Activated CD8-positive, alpha-beta T cell treated with anti-CD3 and anti-CD28 coated beads for 36 hours (primary cell): Measurements from ENCODE around the gene TMEM212. TPM values are rescaled to one million over a fixed set of nuclear protein-coding genes. Genes with fewer than 3 reads are reported as not detected.
"Not testable (repeated sequence)": the region's sequence is repeated elsewhere in the genome, so short reads cannot be mapped to it uniquely, and the experiment has no call there.

Source experiments
- ATAC-seq: fragments of 200-7000 bp; cut with Tn5 transposase; one replicate; pipeline ENCODE4 v1.10.0; 2021; ENCODE audit warnings: mild to moderate bottlenecking, moderate library complexity
- CTCF ChIA-PET: fragments of 350-600 bp; sonication (Branson Sonifier 250); formaldehyde crosslinking; loops from one replicate; lab custom pipeline; 2021; ENCODE audit warnings: antibody characterized with exemption; lab: Charles Lee
- POLR2A ChIA-PET: fragments of 350-600 bp; sonication (Branson Sonifier 250); formaldehyde crosslinking; loops from one replicate; lab custom pipeline; 2021; ENCODE audit warnings: antibody characterized with exemption; lab: Charles Lee
- DNase-seq: peaks from one replicate; pipeline ENCODE4 v3.0.0-alpha.2; 2020
- H3K27ac Mint-ChIP-seq: one replicate; pipeline ENCODE4 v1.8.0; 2021; ENCODE audit warnings: mild to moderate bottlenecking, mixed read lengths
- H3K27me3 Mint-ChIP-seq: one replicate; pipeline ENCODE4 v1.8.0; 2021; ENCODE audit warnings: mixed read lengths
- H3K36me3 Mint-ChIP-seq: one replicate; pipeline ENCODE4 v1.8.0; 2021; ENCODE audit warnings: low read depth, mixed read lengths
- H3K4me1 Mint-ChIP-seq: one replicate; pipeline ENCODE4 v1.8.0; 2021; ENCODE audit warnings: low read depth, mixed read lengths
- H3K4me3 Mint-ChIP-seq: one replicate; pipeline ENCODE4 v1.8.0; 2021; ENCODE audit warnings: mild to moderate bottlenecking, moderate library complexity, mixed read lengths
- H3K9me3 Mint-ChIP-seq: one replicate; pipeline ENCODE4 v1.8.0; 2021; ENCODE audit warnings: mixed read lengths
- CTCF ChIP-seq: fragments of 200-600 bp; IDR thresholded peaks from one replicate; pipeline ENCODE4 v1.8.0; 2022; ENCODE audit warnings: antibody characterized with exemption, mild to moderate bottlenecking
- intact Hi-C: fragments of 100-400 bp; cut with micrococcal nuclease; formaldehyde crosslinking; loops from one replicate; pipeline ENCODE4 v1.10.0; 2022
- total RNA-seq, 2 experiments: library from RNA; stranded (reverse); gene quantifications; one replicate each; pipeline ENCODE4 v1.2.3, GENCODE V29; 2021

The TMEM212 gene
- total RNA-seq, 2 experiments from 2014 or later: not detected

- peaks cover 17% of the 10 kb centered on the region for H3K27me3 Mint-ChIP-seq
- no peaks in the 10 kb centered on the region for H3K36me3 Mint-ChIP-seq
- no peak overlapping the region for H3K27ac Mint-ChIP-seq
- H3K9me3 Mint-ChIP-seq: no peaks in the 10 kb centered on the region
- DNase-seq: no peak
- CTCF ChIA-PET: interaction anchor here (1.4 kb wide), 1 partner anchor 435 kb away, joined by 4 read pairs; no protein-coding TSS in a partner anchor
- POLR2A ChIA-PET: no interaction called here
- ATAC-seq: no peak
- H3K4me3 Mint-ChIP-seq: no peak overlapping the region
- intact Hi-C loops: no loop called here
- no peak for TF ChIP-seq CTCF
- no peaks in the 10 kb centered on the region for H3K4me1 Mint-ChIP-seq
Measured at GRCh38 chr3:171898192-171898591, 55.0 kb downstream of the TMEM212 start.

- Mint-ChIP-seq H3K4me3 (no peak overlapping the region), H3K9me3 (no peaks in the 10 kb centered on the region), H3K27me3 (peaks cover 5% of the 10 kb centered on the region), H3K4me1 (no peaks in the 10 kb centered on the region), H3K27ac (no peak overlapping the region), H3K36me3 (no peaks in the 10 kb centered on the region)
- intact Hi-C loops: no loop called here
- POLR2A ChIA-PET: no interaction called here
- ATAC-seq (no peak), DNase-seq (no peak)
- TF ChIP-seq CTCF: no peak
- CTCF ChIA-PET: interaction anchor here (1.2 kb wide), 2 partner anchors 432 to 441 kb away, joined by 3 to 4 read pairs; no protein-coding TSS in a partner anchor
Measured at GRCh38 chr3:171900446-171900845, 57.3 kb downstream of the TMEM212 start.

GRCh38 chr3:171901615-171902312 is 58.6 kb downstream of the TMEM212 start:
- CTCF ChIA-PET: no interaction called here
- no peak for DNase-seq
- POLR2A ChIA-PET: no interaction called here
- no peaks in the 10 kb centered on the region for H3K4me1 Mint-ChIP-seq
- no peaks in the 10 kb centered on the region for H3K9me3 Mint-ChIP-seq
- H3K27me3 Mint-ChIP-seq: peaks cover 2% of the 10 kb centered on the region
- TF ChIP-seq CTCF: no peak
- no peak overlapping the region for H3K4me3 Mint-ChIP-seq
- no peak overlapping the region for H3K27ac Mint-ChIP-seq
- ATAC-seq: no peak
- intact Hi-C loops: no loop called here
- no peaks in the 10 kb centered on the region for H3K36me3 Mint-ChIP-seq

- no peak for DNase-seq
- Mint-ChIP-seq H3K4me3 (no peak overlapping the region), H3K27me3 (peaks cover 2% of the 10 kb centered on the region), H3K27ac (no peak overlapping the region), H3K4me1 (no peaks in the 10 kb centered on the region), H3K9me3 (no peaks in the 10 kb centered on the region), H3K36me3 (no peaks in the 10 kb centered on the region)
- ChIA-PET CTCF (no interaction called here), POLR2A (no interaction called here)
- no peak for ATAC-seq
- intact Hi-C loops: no loop called here
- TF ChIP-seq CTCF: no peak
Measured at GRCh38 chr3:171904829-171905228, 61.7 kb downstream of the TMEM212 start.

GRCh38 chr3:171906503-171906902 is 63.4 kb downstream of the TMEM212 start:
- CTCF ChIA-PET, H3K36me3 Mint-ChIP-seq, H3K9me3 Mint-ChIP-seq, H3K4me1 Mint-ChIP-seq, DNase-seq, POLR2A ChIA-PET, H3K4me3 Mint-ChIP-seq, intact Hi-C loops, H3K27me3 Mint-ChIP-seq, H3K27ac Mint-ChIP-seq, ATAC-seq: not testable (repeated sequence)
